ENCODE measurements around the gene BCKDHA.
"Not testable (repeated sequence)": the region's sequence is repeated elsewhere in the genome, so short reads cannot be mapped to it uniquely, and the experiment has no call there.

The BCKDHA gene

GRCh38 chr19:41456342-41456918 lies 58.8 kb downstream of the BCKDHA start:
- no peak for TF ChIP-seq CTCF (IDR thresholded peaks at IDR 0.05; ENCODE audit: low read depth, low read length)
- no peak overlapping the region for H3K4me3 ChIP-seq (replicated peaks in 1 of 2; ENCODE audit: low read depth in 2 of 2, low read length in 2 of 2)

DNA sequence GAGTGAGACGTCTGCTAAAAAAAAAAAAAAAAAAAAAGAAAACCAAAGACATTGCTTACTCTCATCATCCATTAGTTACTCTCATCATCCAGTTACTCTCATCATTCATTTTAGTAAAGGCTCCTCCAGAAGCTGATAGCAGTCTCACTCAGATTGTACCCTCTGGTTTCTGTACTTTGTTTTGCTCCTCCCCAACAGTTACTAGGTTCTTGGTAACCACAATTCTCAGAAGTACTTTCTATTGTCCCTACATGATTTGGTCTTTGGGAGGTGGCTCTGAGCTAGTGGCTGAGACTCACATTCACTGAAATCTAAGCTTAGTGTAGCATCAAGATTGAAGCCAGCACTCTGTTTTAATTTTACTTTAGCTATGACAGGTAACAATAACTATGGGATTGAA lies 59.6 kb downstream of the BCKDHA start:
- no peak overlapping the region for H3K4me3 ChIP-seq (replicated peaks in 1 of 2; ENCODE audit: low read depth in 2 of 2, low read length in 2 of 2)
- no peak for DNase-seq (ENCODE audit: low read depth in 2 of 2)
- TF ChIP-seq CTCF (IDR thresholded peaks at IDR 0.05; ENCODE audit: low read depth, low read length): no peak

More at GRCh38 chr19:41456342-41456918, 58.8 kb downstream of the BCKDHA start:
- DNase-seq (ENCODE audit: low read depth in 2 of 2): peak; percentile 66 to 78

DNA sequence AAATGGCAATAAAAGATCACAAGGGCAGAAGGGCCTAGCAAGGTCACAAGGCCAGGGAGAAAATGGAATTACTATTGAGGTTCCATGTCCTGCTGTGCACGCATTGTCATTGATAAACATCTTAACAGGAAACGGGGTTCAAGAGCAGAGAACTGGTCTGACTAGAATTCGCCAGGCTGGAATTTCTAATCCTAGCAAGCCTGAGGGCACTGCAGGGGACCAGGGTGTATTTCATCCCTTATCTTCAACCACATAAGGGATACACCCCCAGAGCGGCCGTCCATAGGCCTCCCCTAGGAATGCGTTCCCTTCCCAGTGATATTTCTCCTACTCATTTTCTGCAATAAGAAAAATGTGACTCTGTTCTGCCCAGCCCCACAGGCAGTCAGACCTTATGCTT lies 64.9 kb downstream of the BCKDHA start:
- no peak for DNase-seq (ENCODE audit: low read depth in 2 of 2)
- no peak for TF ChIP-seq CTCF (IDR thresholded peaks at IDR 0.05; ENCODE audit: low read depth, low read length)
- no peak overlapping the region for H3K4me3 ChIP-seq (replicated peaks in 1 of 2; ENCODE audit: low read depth in 2 of 2, low read length in 2 of 2)

GRCh38 chr19:41463257-41464256 lies 65.9 kb downstream of the BCKDHA start:
- H3K4me3 ChIP-seq (replicated peaks in 1 of 2; ENCODE audit: low read depth in 2 of 2, low read length in 2 of 2); DNase-seq (ENCODE audit: low read depth in 2 of 2): not testable (repeated sequence)
